Natural killer cell (primary cell): ENCODE measurements around the gene EPB41L4A. TPM values are rescaled to one million over a fixed set of nuclear protein-coding genes. Genes with fewer than 3 reads are reported as not detected.
"Not testable (repeated sequence)": the region's sequence is repeated elsewhere in the genome, so short reads cannot be mapped to it uniquely, and the experiment has no call there.

Experiments
- ATAC-seq, 3 donors: fragments of 150-1000 bp in 2 of 3; fragments of 200-7000 bp in 1 of 3; cut with Tn5 transposase; 1 replicate in 1 of 3; 2 replicates in 2 of 3; pipeline ENCODE4 v1.10.0; 2021; ENCODE audit warnings: mild to moderate bottlenecking in 2 of 3, moderate library complexity in 2 of 3
- DNase-seq, 2 donors: peaks; one replicate each; pipeline versions ENCODE4 v3.0.0 to v3.0.0-alpha.2; 2013 to 2021; ENCODE audit warnings: mixed read lengths in 1 of 2
- H3K27ac ChIP-seq: one replicate; pipeline ENCODE4 v1.5.1; 2013; ENCODE audit warnings: mild to moderate bottlenecking, low read length
- H3K27me3 ChIP-seq: one replicate; pipeline ENCODE4 v1.6.1; 2013; ENCODE audit warnings: low read length; ENCODE audit not compliant: control insufficient read depth, insufficient read depth
- H3K36me3 ChIP-seq: one replicate; pipeline ENCODE4 v1.6.1; 2013; ENCODE audit warnings: low read length; ENCODE audit not compliant: control insufficient read depth, insufficient read depth
- H3K4me1 ChIP-seq: one replicate; pipeline ENCODE4 v1.6.1; 2013; ENCODE audit warnings: low read length; ENCODE audit not compliant: control insufficient read depth, insufficient read depth
- H3K4me3 ChIP-seq: one replicate; pipeline ENCODE4 v1.5.1; 2013; ENCODE audit warnings: low read length
- H3K9me3 ChIP-seq: one replicate; pipeline ENCODE4 v1.6.1; 2013; ENCODE audit warnings: low read length; ENCODE audit not compliant: control insufficient read depth, insufficient read depth
- H3K27ac Mint-ChIP-seq, 2 donors: one replicate each; pipeline ENCODE4 v1.8.0; 2022; ENCODE audit warnings: mild to moderate bottlenecking in 2 of 2, mixed read lengths in 2 of 2, moderate library complexity in 1 of 2
- H3K27me3 Mint-ChIP-seq, 2 donors: one replicate each; pipeline ENCODE4 v1.8.0; 2022; ENCODE audit warnings: low read depth in 2 of 2, mixed read lengths in 2 of 2
- H3K36me3 Mint-ChIP-seq: one replicate; pipeline ENCODE4 v1.8.0; 2022; ENCODE audit warnings: mixed read lengths
- H3K4me1 Mint-ChIP-seq, 2 donors: one replicate each; pipeline ENCODE4 v1.8.0; 2022; ENCODE audit warnings: mixed read lengths in 2 of 2
- H3K4me3 Mint-ChIP-seq: one replicate; pipeline ENCODE4 v1.8.0; 2022; ENCODE audit warnings: mild to moderate bottlenecking, moderate library complexity, mixed read lengths
- H3K9me3 Mint-ChIP-seq, 2 donors: one replicate each; pipeline ENCODE4 v1.8.0; 2022; ENCODE audit warnings: mixed read lengths in 2 of 2
- CTCF ChIP-seq: fragments of 200-600 bp; IDR thresholded peaks from one replicate; pipeline ENCODE4 v1.8.0; 2022; ENCODE audit warnings: antibody characterized with exemption
- WGBS: methylation state at CpG from one replicate; pipeline ENCODE4 v1.1.7; 2013; ENCODE audit warnings: missing lambda C conversion rate; ENCODE audit not compliant: insufficient coverage; 5-methylcytosine and 5-hydroxymethylcytosine counted together
- intact Hi-C: fragments of 100-400 bp; cut with micrococcal nuclease; formaldehyde crosslinking; loops from one replicate; pipeline ENCODE4 v1.14.2; 2022
- total RNA-seq, 4 donors: library from RNA; stranded (reverse); fragments of 120-200 nt in 1 of 4; gene quantifications; one replicate each; pipeline versions ENCODE4 v1.2.3 to v1.2.4, GENCODE V29; 2013 to 2022

EPB41L4A gene
- total RNA-seq, 3 donors from 2014 or later (not counting 1 experiment from before 2014, with no cell fraction given) = 21.9 to 30.4 (median 22.1) TPM

GRCh38 chr5:112227911-112228631 is 191.0 kb downstream of the EPB41L4A start:
- Mint-ChIP-seq H3K4me3 (no peak overlapping the region), H3K27me3 (peaks cover 4% of the 10 kb centered on the region in 2 donors), H3K27ac (no peak overlapping the region), H3K4me1 (no peaks in the 10 kb centered on the region), H3K9me3 (no peaks in the 10 kb centered on the region), H3K36me3 (no peaks in the 10 kb centered on the region)
- intact Hi-C loops = no loop called here
- TF ChIP-seq CTCF = no peak
- ATAC-seq = no peak
- DNase-seq = no peak
- Histone ChIP-seq H3K36me3 (no peaks in the 10 kb centered on the region), H3K4me1 (no peaks in the 10 kb centered on the region), H3K4me3 (no peak overlapping the region), H3K27me3 (no peaks in the 10 kb centered on the region), H3K9me3 (no peaks in the 10 kb centered on the region), H3K27ac (no peak overlapping the region)
- 74% methylated on average over 3 of the region's 4 CpGs for WGBS

GRCh38 chr5:112226215-112226614 is 192.9 kb downstream of the EPB41L4A start:
- DNase-seq (no peak), ATAC-seq (no peak)
- Mint-ChIP-seq H3K4me3 (no peak overlapping the region), H3K4me1 (no peaks in the 10 kb centered on the region), H3K36me3 (no peaks in the 10 kb centered on the region), H3K27me3 (no peaks in the 10 kb centered on the region), H3K9me3 (no peaks in the 10 kb centered on the region), H3K27ac (no peak overlapping the region)
- 97% methylated on average over 3 of the region's 3 CpGs for WGBS
- Histone ChIP-seq H3K27ac (no peak overlapping the region), H3K4me1 (no peaks in the 10 kb centered on the region), H3K9me3 (no peaks in the 10 kb centered on the region), H3K27me3 (no peaks in the 10 kb centered on the region), H3K4me3 (no peak overlapping the region), H3K36me3 (no peaks in the 10 kb centered on the region)
- intact Hi-C loops = no loop called here
- no peak for TF ChIP-seq CTCF

GRCh38 chr5:112222997-112223396 is 196.1 kb downstream of the EPB41L4A start:
- H3K9me3 Mint-ChIP-seq = not testable (repeated sequence)

GRCh38 chr5:112221128-112221527 is 197.9 kb downstream of the EPB41L4A start:
- H3K27me3 ChIP-seq = no peaks in the 10 kb centered on the region
- intact Hi-C loops = no loop called here
- H3K36me3 ChIP-seq = no peaks in the 10 kb centered on the region
- H3K27ac Mint-ChIP-seq = no peak overlapping the region
- no peak overlapping the region for H3K27ac ChIP-seq
- H3K4me1 Mint-ChIP-seq = no peaks in the 10 kb centered on the region
- no peaks in the 10 kb centered on the region for H3K9me3 Mint-ChIP-seq
- no peak overlapping the region for H3K4me3 ChIP-seq
- no peak overlapping the region for H3K4me3 Mint-ChIP-seq
- no peaks in the 10 kb centered on the region for H3K36me3 Mint-ChIP-seq
- WGBS = 89% methylated on average over 2 of the region's 2 CpGs
- peaks cover 0 to 6% of the 10 kb centered on the region in 2 donors for H3K27me3 Mint-ChIP-seq
- no peaks in the 10 kb centered on the region for H3K4me1 ChIP-seq
- TF ChIP-seq CTCF = no peak
- no peaks in the 10 kb centered on the region for H3K9me3 ChIP-seq
- ATAC-seq = no peak
- no peak for DNase-seq

More at GRCh38 chr5:112222997-112223396, 196.1 kb downstream of the EPB41L4A start:
- H3K4me3 ChIP-seq, intact Hi-C loops, ATAC-seq, H3K4me1 ChIP-seq, H3K4me3 Mint-ChIP-seq, H3K27ac Mint-ChIP-seq, H3K27ac ChIP-seq, H3K36me3 ChIP-seq, H3K27me3 ChIP-seq, H3K9me3 ChIP-seq, H3K4me1 Mint-ChIP-seq, H3K27me3 Mint-ChIP-seq, DNase-seq, H3K36me3 Mint-ChIP-seq: not testable (repeated sequence)
- WGBS = 94% methylated on average over 7 of the region's 7 CpGs
